A549 (cell line): Measurements from ENCODE around the gene MROH7.

Experiments
- CTCF ChIP-seq: fragments of >200 bp; sonication (Bioruptor Twin); formaldehyde crosslinking; IDR thresholded peaks from 3 replicates; pipeline ENCODE4 v1.5.1; 2016
- POLR2A ChIP-seq: IDR thresholded peaks from 2 replicates; pipeline ENCODE4 v1.6.1; 2012; ENCODE audit warnings: mild to moderate bottlenecking, low read length
- RAD21 ChIP-seq, 2 experiments: fragments of >200 bp in 1 of 2; sonication (Bioruptor Twin) in 1 of 2; formaldehyde crosslinking in 1 of 2; IDR thresholded peaks in 1 of 2; conservative IDR thresholded peaks in 1 of 2; 2 replicates in 1 of 2; 3 replicates in 1 of 2; pipeline ENCODE4 v1.6.1; 2012 to 2018; ENCODE audit warnings: inconsistent platforms in 1 of 2

GRCh38 chr1:54593571-54594160, 47.9 kb upstream of the MROH7 start:
- TF ChIP-seq CTCF (no peak), RAD21 (conservative IDR thresholded peaks at IDR 0.05 in 1 of 2, IDR thresholded peaks at IDR 0.05 in 1 of 2) (no peak), POLR2A (no peak)
